ENCODE data around the gene PSME1.

Gene PSME1

GRCh38 chr14:24139272-24139934 is 3.4 kb downstream of the PSME1 start:
- no peak overlapping the region for H3K4me3 ChIP-seq (ENCODE audit: low read depth, low read length)
- no peak for TF ChIP-seq CTCF (IDR thresholded peaks at IDR 0.05; ENCODE audit: low read depth, low read length, missing control alignments)
- DNase-seq (ENCODE audit: low read depth), result no peak
- in situ Hi-C loops (cut with HindIII; ENCODE audit: low sequenced_read_pairs), result no loop called here

GRCh38 chr14:24141097-24141880 is 5.3 kb downstream of the PSME1 start, which contains the start of gene EMC9:
Gene EMC9, minus strand, starts transcription at chr14:24141591. Its CDS starts 287 bp downstream, at chr14:24141304.
- H3K4me3 ChIP-seq (ENCODE audit: low read depth, low read length), result peak within 1 kb of the TSS; percentile 75
- TF ChIP-seq CTCF (IDR thresholded peaks at IDR 0.05; ENCODE audit: low read depth, low read length, missing control alignments), result peak; percentile 47
- peak; percentile 99 for DNase-seq (ENCODE audit: low read depth)
- in situ Hi-C loops (cut with HindIII; ENCODE audit: low sequenced_read_pairs), result no loop called here

- TF ChIP-seq CTCF (IDR thresholded peaks at IDR 0.05; ENCODE audit: low read depth, low read length, missing control alignments), result no peak
- no peak for DNase-seq (ENCODE audit: low read depth)
These were observed 7.5 kb downstream of the PSME1 start for GRCh38 chr14:24143511-24143910.

DNA sequence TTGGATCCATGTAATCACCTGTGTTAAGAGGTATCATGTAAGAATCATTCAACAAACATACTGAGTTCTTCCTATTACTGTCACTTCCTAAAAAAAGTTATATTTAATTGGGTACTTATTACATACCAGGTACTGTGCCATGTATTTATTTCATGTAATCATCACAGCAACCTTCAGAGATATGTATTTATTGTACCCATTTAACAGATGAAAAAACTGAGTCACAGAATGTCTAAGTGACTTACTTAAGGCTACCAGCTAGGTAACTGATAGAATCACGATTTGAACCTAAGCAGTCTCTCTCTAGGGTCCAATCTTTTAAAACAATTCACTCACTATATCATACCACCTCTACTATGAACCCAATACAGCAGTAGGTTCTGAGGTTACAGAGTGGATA is 8.5 kb downstream of the PSME1 start:
- DNase-seq (ENCODE audit: low read depth), result no peak
- in situ Hi-C loops (cut with HindIII; ENCODE audit: low sequenced_read_pairs), result no loop called here
- TF ChIP-seq CTCF (IDR thresholded peaks at IDR 0.05; ENCODE audit: low read depth, low read length, missing control alignments), result no peak
- no peak overlapping the region for H3K4me3 ChIP-seq (ENCODE audit: low read depth, low read length)

More at GRCh38 chr14:24143511-24143910, 7.5 kb downstream of the PSME1 start:
- in situ Hi-C loops (cut with HindIII; ENCODE audit: low sequenced_read_pairs), result no loop called here
- H3K4me3 ChIP-seq (ENCODE audit: low read depth, low read length), result no peak overlapping the region

DNA sequence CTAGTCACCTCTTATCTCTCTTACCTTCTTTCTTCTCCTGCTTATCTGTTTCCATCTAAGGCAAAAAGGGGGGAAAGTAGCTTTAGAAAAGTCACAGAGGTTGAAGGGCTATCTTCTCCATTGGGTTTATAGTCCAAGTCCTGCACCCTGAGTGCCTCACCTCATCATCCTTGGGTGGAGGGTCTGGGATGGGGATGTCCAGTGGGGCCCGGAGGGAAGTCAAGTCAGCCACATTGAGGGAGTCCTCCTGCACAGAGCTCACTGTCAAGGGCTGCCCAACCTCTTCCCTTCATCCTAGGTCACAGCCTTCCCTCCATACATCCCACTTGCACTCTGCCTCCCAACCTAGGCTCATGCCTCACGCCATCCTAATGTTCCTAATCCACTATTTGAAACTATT is 9.2 kb downstream of the PSME1 start:
- TF ChIP-seq CTCF (IDR thresholded peaks at IDR 0.05; ENCODE audit: low read depth, low read length, missing control alignments), result no peak
- in situ Hi-C loops (cut with HindIII; ENCODE audit: low sequenced_read_pairs), result no loop called here
- H3K4me3 ChIP-seq (ENCODE audit: low read depth, low read length), result peak overlapping the region; percentile 87
- no peak for DNase-seq (ENCODE audit: low read depth)

DNA sequence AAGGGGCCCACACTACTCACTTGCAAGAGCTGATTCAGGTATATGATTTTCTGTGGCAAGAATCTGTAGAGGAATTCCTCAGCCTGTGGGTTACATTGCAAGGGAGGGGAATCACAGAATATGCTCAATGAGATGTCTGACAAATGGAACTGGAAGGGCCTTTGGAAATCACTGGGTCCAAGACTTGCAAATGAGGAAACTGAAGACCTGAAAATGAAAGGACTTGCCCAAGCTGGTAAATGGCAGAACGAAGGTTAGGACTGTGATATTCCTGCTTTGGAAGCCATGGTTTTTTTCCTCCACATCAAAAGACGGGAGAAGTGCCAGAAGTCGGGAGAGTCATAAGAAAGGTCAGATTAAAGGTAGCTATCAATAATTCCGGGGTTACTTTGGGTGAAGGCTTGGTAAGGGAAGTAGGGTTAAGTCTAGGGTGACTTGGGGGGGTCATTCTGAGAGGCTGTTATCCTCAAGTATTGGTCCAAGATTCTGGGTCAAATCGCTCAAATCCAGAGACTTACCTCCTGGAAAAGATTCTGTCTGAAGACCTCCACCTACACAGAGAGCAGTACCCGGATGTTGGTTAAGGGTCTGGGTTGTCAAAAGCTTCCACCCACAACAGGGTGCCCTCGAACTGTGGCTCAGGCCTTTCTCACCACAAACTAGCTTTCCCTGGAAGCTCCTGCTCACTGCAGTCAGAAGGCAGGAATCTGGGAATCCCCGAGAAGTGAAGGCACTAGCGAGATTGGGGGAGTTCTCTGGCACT is 9.9 kb downstream of the PSME1 start:
- no peak for TF ChIP-seq CTCF (IDR thresholded peaks at IDR 0.05; ENCODE audit: low read depth, low read length, missing control alignments)
- H3K4me3 ChIP-seq (ENCODE audit: low read depth, low read length), result peak overlapping the region; percentile 87
- DNase-seq (ENCODE audit: low read depth), result no peak
- in situ Hi-C loops (cut with HindIII; ENCODE audit: low sequenced_read_pairs), result no loop called here

Measured in astrocyte of the cerebellum (primary cell).